H9 (cell line): Measurements from ENCODE around the gene IFRD2. TPM values are rescaled to one million over a fixed set of nuclear protein-coding genes. Genes with fewer than 3 reads are reported as not detected.

Experiments
- DNase-seq: peaks from one replicate; pipeline ENCODE4 v3.0.0-alpha.2; 2017
- H2AFZ ChIP-seq: one replicate; pipeline ENCODE4 v1.6.1; 2013; ENCODE audit warnings: mild to moderate bottlenecking, low read length, control low read depth, moderate library complexity
- H2AK5ac ChIP-seq: 2 replicates; pipeline ENCODE4 v1.6.1; 2013; ENCODE audit warnings: low read length, control low read depth, mixed read lengths; ENCODE audit not compliant: insufficient read length
- H2BK120ac ChIP-seq: one replicate; pipeline ENCODE4 v1.6.1; 2013; ENCODE audit warnings: low read depth, mild to moderate bottlenecking, low read length, control low read depth, inconsistent platforms; ENCODE audit not compliant: poor library complexity, severe bottlenecking
- H2BK12ac ChIP-seq: 2 replicates; pipeline ENCODE4 v1.6.1; 2013; ENCODE audit warnings: low read length, control low read depth, mixed read lengths, low read depth; ENCODE audit not compliant: insufficient read length
- H2BK15ac ChIP-seq: 2 replicates; pipeline ENCODE4 v1.6.1; 2013; ENCODE audit warnings: low read depth, low read length, control low read depth
- H2BK20ac ChIP-seq: one replicate; pipeline ENCODE4 v1.6.1; 2013; ENCODE audit warnings: low read depth, mild to moderate bottlenecking, low read length, control low read depth, inconsistent platforms; ENCODE audit not compliant: poor library complexity, severe bottlenecking
- H2BK5ac ChIP-seq: 2 replicates; pipeline ENCODE4 v1.6.1; 2013; ENCODE audit warnings: low read length, control low read depth, mixed read lengths; ENCODE audit not compliant: insufficient read length
- H3K14ac ChIP-seq: 2 replicates; pipeline ENCODE4 v1.6.1; 2013; ENCODE audit warnings: low read length, control low read depth; ENCODE audit not compliant: insufficient read depth
- H3K18ac ChIP-seq: 2 replicates; pipeline ENCODE4 v1.6.1; 2013; ENCODE audit warnings: low read depth, mild to moderate bottlenecking, mixed read lengths, low read length, control low read depth; ENCODE audit not compliant: insufficient read length
- H3K23ac ChIP-seq: 2 replicates; pipeline ENCODE4 v1.6.1; 2013; ENCODE audit warnings: low read length, control low read depth, mixed read lengths, low read depth; ENCODE audit not compliant: insufficient read length
- H3K23me2 ChIP-seq: 2 replicates; pipeline ENCODE4 v1.6.1; 2013; ENCODE audit warnings: low read depth, mild to moderate bottlenecking, mixed read lengths, low read length, control low read depth; ENCODE audit not compliant: insufficient read length, poor library complexity, severe bottlenecking
- H3K27ac ChIP-seq: 2 replicates; pipeline ENCODE4 v1.5.1; 2013; ENCODE audit warnings: low read length, control low read depth, mixed read lengths, low read depth; ENCODE audit not compliant: insufficient read length
- H3K27me3 ChIP-seq: 2 replicates; pipeline ENCODE4 v1.6.1; 2013; ENCODE audit warnings: low read length, control low read depth, inconsistent platforms; ENCODE audit not compliant: insufficient read depth
- H3K4ac ChIP-seq: 2 replicates; pipeline ENCODE4 v1.6.1; 2013; ENCODE audit warnings: low read depth, mild to moderate bottlenecking, control low read depth, inconsistent platforms, low read length, moderate library complexity
- H3K4me1 ChIP-seq: 2 replicates; pipeline ENCODE4 v1.6.1; 2013; ENCODE audit warnings: low read length, control low read depth, inconsistent platforms; ENCODE audit not compliant: insufficient read depth
- H3K4me2 ChIP-seq: 2 replicates; pipeline ENCODE4 v1.6.1; 2013; ENCODE audit warnings: low read length, control low read depth, mixed read lengths; ENCODE audit not compliant: insufficient read length, insufficient read depth
- H3K56ac ChIP-seq: 2 replicates; pipeline ENCODE4 v1.6.1; 2013; ENCODE audit warnings: low read depth, mild to moderate bottlenecking, mixed read lengths, low read length, control low read depth; ENCODE audit not compliant: insufficient read length
- H3K79me1 ChIP-seq: 2 replicates; pipeline ENCODE4 v1.6.1; 2013; ENCODE audit warnings: low read depth, mild to moderate bottlenecking, moderate library complexity, low read length, control low read depth, inconsistent platforms; ENCODE audit not compliant: insufficient read depth, poor library complexity, severe bottlenecking
- H3K79me2 ChIP-seq: 2 replicates; pipeline ENCODE4 v1.6.1; 2013; ENCODE audit warnings: low read length, control low read depth, inconsistent platforms; ENCODE audit not compliant: insufficient read depth
- H3K9ac ChIP-seq: 2 replicates; pipeline ENCODE4 v1.6.1; 2013; ENCODE audit warnings: low read length, control low read depth, mixed read lengths; ENCODE audit not compliant: insufficient read length; ENCODE audit errors: extremely low read depth
- H3K9me3 ChIP-seq: one replicate; pipeline ENCODE4 v1.6.1; 2013; ENCODE audit warnings: low read depth, low read length, inconsistent platforms; ENCODE audit not compliant: control insufficient read depth
- H3T11ph ChIP-seq: one replicate; pipeline ENCODE4 v1.6.1; 2013; ENCODE audit warnings: mild to moderate bottlenecking, low read length, control low read depth, inconsistent platforms
- H4K20me1 ChIP-seq: one replicate; pipeline ENCODE4 v1.6.1; 2013; ENCODE audit not compliant: control insufficient read depth, insufficient read length, insufficient read depth
- H4K5ac ChIP-seq: 2 replicates; pipeline ENCODE4 v1.6.1; 2013; ENCODE audit warnings: low read depth, mild to moderate bottlenecking, mixed read lengths, low read length, control low read depth; ENCODE audit not compliant: insufficient read length
- H4K8ac ChIP-seq: replicated peaks from 2 replicates; pipeline ENCODE4 v1.6.1; 2013; ENCODE audit warnings: low read length, control low read depth, mixed read lengths, low read depth; ENCODE audit not compliant: insufficient read length
- H4K91ac ChIP-seq: 2 replicates; pipeline ENCODE4 v1.6.1; 2013; ENCODE audit warnings: low read depth, mild to moderate bottlenecking, moderate library complexity, mixed read lengths, low read length, control low read depth; ENCODE audit not compliant: insufficient read length
- H3K27ac Mint-ChIP-seq, 3 experiments: 2 replicates in 2 of 3; 3 replicates in 1 of 3; pipeline ENCODE4 v1.8.0; 2020 to 2021; ENCODE audit warnings: mixed read lengths in 3 of 3, mild to moderate bottlenecking in 1 of 3, moderate library complexity in 1 of 3
- H3K27me3 Mint-ChIP-seq: 2 replicates; pipeline ENCODE4 v1.8.0; 2021; ENCODE audit warnings: low read depth, mild to moderate bottlenecking, moderate library complexity, mixed read lengths
- H3K36me3 Mint-ChIP-seq, 3 experiments: 2 replicates in 2 of 3; 3 replicates in 1 of 3; pipeline ENCODE4 v1.8.0; 2020 to 2021; ENCODE audit warnings: low read depth in 3 of 3, mixed read lengths in 3 of 3; ENCODE audit not compliant: insufficient read depth in 1 of 3
- H3K4me1 Mint-ChIP-seq, 2 experiments: 2 replicates each; pipeline ENCODE4 v1.8.0; 2020; ENCODE audit warnings: mixed read lengths in 2 of 2
- H3K4me3 Mint-ChIP-seq, 2 experiments: 2 replicates in 1 of 2; 3 replicates in 1 of 2; pipeline ENCODE4 v1.8.0; 2020 to 2021; ENCODE audit warnings: mild to moderate bottlenecking in 2 of 2, mixed read lengths in 2 of 2, moderate library complexity in 1 of 2
- H3K9me3 Mint-ChIP-seq, 2 experiments: 2 replicates in 1 of 2; 3 replicates in 1 of 2; pipeline ENCODE4 v1.8.0; 2020; ENCODE audit warnings: mild to moderate bottlenecking in 2 of 2, mixed read lengths in 2 of 2, moderate library complexity in 1 of 2
- WGBS: extraction: QIAGEN DNeasy Blood & Tissue Kit; methylation state at CpG from one replicate; pipeline ENCODE4 v1.1.7; 2013; ENCODE audit warnings: missing lambda C conversion rate, low lambda C conversion rate, mixed read lengths; ENCODE audit not compliant: insufficient read length; ENCODE audit errors: extremely low coverage; 5-methylcytosine and 5-hydroxymethylcytosine counted together
- total RNA-seq: library from RNA; stranded (reverse); gene quantifications from 2 replicates; pipeline ENCODE4 v1.2.1, GENCODE V29; 2021
- TF ChIP-seq, protein P1 (sequence below): fragments of 200-600 bp; sonication (generic); conservative IDR thresholded peaks from 3 replicates; pipeline ENCODE4 v1.8.0; 2021; ENCODE audit warnings: antibody characterized with exemption, mild to moderate bottlenecking

The IFRD2 gene
- total RNA-seq, 1 experiment from 2014 or later = 109 TPM

DNA sequence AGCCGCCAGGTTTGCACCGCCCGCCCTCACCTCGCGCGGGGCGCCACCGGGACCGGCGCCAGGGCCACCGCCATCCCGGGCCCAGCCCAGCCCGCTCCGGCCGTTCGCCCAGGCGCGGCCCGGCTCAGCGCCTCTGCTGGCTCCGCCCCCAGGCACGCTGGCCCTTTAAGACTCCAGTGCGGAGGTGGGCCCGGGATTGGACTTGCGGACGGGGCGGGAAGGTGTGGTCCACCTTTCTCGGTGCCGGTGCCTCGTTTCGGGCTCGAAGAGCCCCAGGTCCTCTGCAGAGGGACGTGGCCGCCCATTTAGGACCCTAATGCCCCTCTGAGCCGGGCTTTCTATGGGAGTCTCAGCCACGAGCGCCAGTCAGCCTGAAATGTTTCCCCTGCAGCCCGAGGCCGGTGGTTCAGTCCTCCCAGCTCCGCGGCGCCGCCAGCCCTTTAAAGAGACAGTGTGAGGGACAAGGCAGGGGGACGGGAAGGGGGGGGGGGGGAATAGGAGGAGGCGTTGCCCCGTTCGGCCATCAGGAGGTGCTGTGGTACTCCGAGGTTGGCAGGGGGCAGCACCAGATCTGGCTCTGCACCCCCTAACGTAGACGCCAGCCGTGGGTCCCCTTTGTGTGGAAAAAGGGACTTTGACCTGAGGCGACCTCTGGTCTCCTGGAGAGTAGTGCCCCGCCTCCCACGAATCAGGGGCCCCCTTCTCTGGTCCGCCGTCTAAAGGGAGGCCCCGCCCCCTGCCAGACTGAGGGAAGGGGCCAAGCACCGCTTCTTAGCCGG is 29.3 kb upstream of the IFRD2 start:
- no CpG with 5 or more reads among the region's 59 CpGs for WGBS
- Histone ChIP-seq H3K9ac (peak overlapping the region; percentile 87), H3K9me3 (no peaks in the 10 kb centered on the region), H3K4ac (no peak overlapping the region), H3K4me2 (peak overlapping the region; percentile 37), H2AK5ac (no peak overlapping the region), H4K20me1 (no peaks in the 10 kb centered on the region), H4K8ac (no peak overlapping the region), H2BK5ac (peak overlapping the region; percentile 81), H2BK20ac (no peak overlapping the region), H3K27ac (no peak overlapping the region), H3K23ac (no peak overlapping the region), H2BK15ac (no peak overlapping the region), H4K91ac (no peak overlapping the region), H3K27me3 (no peaks in the 10 kb centered on the region), H2AFZ (no peak overlapping the region), H2BK12ac (no peak overlapping the region), H3T11ph (no peak overlapping the region), H3K18ac (peak overlapping the region; percentile 96), H3K4me1 (peaks cover 6% of the 10 kb centered on the region; the same call in 1 of the 2 replicates), H3K79me1 (no peaks in the 10 kb centered on the region), H3K79me2 (peaks cover 5% of the 10 kb centered on the region; the same call in 1 of the 2 replicates), H3K56ac (no peak overlapping the region), H3K14ac (peak overlapping the region; percentile 98), H4K5ac (no peak overlapping the region), H2BK120ac (no peak overlapping the region), H3K23me2 (peaks cover 15% of the 10 kb centered on the region)
- Mint-ChIP-seq H3K9me3 (no peaks in the 10 kb centered on the region), H3K4me3 (peak overlapping the region; percentile 85 to 90), H3K27ac (peak overlapping the region; percentile 98 to 100 (median 99)), H3K4me1 (peaks cover 27 to 42% of the 10 kb centered on the region in 2 experiments), H3K36me3 (peaks cover 37 to 59% (median 47%) of the 10 kb centered on the region in 3 experiments), H3K27me3 (no peaks in the 10 kb centered on the region)
- TF ChIP-seq, protein P1, sequence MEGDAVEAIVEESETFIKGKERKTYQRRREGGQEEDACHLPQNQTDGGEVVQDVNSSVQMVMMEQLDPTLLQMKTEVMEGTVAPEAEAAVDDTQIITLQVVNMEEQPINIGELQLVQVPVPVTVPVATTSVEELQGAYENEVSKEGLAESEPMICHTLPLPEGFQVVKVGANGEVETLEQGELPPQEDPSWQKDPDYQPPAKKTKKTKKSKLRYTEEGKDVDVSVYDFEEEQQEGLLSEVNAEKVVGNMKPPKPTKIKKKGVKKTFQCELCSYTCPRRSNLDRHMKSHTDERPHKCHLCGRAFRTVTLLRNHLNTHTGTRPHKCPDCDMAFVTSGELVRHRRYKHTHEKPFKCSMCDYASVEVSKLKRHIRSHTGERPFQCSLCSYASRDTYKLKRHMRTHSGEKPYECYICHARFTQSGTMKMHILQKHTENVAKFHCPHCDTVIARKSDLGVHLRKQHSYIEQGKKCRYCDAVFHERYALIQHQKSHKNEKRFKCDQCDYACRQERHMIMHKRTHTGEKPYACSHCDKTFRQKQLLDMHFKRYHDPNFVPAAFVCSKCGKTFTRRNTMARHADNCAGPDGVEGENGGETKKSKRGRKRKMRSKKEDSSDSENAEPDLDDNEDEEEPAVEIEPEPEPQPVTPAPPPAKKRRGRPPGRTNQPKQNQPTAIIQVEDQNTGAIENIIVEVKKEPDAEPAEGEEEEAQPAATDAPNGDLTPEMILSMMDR = peak; percentile 78
- peak; percentile 94 for DNase-seq
